Suprapubic skin (tissue), 3 donors: Measurements from ENCODE around the gene TSPAN14.

ENCODE experiments used
- EP300 ChIP-seq: sonication (generic); formaldehyde crosslinking; IDR thresholded peaks from one replicate; pipeline ENCODE4 v1.6.1; 2017; ENCODE audit warnings: antibody characterized with exemption
- POLR2A ChIP-seq, 2 donors: fragments of 450-650 bp; IDR thresholded peaks; one replicate each; pipeline ENCODE4 v1.6.1; 2017; ENCODE audit warnings: antibody characterized with exemption in 2 of 2, mild to moderate bottlenecking in 2 of 2, moderate library complexity in 2 of 2
- TF ChIP-seq, protein P1 (sequence below), 2 donors: fragments of 200-600 bp in 1 of 2; fragments of 450-650 bp in 1 of 2; sonication (generic) in 1 of 2; IDR thresholded peaks; one replicate each; pipeline ENCODE4 v1.5.1; 2016 to 2019; ENCODE audit warnings: antibody characterized with exemption in 2 of 2, mild to moderate bottlenecking in 1 of 2, moderate library complexity in 1 of 2

DNA sequence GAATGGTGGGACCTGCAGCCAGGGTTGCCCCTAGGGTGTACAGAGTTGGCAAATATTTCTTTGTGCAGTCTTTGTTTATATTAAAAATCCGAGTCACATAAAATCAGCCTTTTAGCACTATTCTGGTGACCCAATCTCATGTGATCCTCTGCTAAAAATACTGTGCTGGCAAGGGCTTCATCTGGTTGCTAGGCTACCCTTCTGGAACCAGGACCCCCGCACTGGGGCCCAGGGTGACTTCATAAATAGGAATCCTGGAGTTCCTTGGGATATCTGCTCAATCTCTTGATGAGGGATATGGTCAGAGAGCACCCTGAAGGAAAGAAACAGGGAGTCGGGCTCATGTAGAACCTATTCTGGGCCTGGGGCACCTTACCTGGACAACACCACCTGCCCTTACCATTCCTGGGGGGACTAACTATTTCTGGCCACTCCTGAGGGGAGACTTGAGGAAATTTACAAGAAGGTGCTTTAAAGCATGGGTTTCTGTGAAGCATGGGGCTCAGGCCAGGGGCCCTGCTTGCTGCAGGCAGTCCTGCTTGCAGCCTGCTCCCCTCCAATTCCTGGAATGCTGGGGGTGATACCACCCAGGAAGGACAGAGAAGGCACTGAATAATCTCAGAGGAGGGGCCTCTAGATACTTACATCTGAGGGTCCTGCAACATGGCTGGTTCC, 128.3 kb downstream of the TSPAN14 start:
- no peak for TF ChIP-seq POLR2A (IDR thresholded peaks at IDR 0.05)
- TF ChIP-seq, protein P1, sequence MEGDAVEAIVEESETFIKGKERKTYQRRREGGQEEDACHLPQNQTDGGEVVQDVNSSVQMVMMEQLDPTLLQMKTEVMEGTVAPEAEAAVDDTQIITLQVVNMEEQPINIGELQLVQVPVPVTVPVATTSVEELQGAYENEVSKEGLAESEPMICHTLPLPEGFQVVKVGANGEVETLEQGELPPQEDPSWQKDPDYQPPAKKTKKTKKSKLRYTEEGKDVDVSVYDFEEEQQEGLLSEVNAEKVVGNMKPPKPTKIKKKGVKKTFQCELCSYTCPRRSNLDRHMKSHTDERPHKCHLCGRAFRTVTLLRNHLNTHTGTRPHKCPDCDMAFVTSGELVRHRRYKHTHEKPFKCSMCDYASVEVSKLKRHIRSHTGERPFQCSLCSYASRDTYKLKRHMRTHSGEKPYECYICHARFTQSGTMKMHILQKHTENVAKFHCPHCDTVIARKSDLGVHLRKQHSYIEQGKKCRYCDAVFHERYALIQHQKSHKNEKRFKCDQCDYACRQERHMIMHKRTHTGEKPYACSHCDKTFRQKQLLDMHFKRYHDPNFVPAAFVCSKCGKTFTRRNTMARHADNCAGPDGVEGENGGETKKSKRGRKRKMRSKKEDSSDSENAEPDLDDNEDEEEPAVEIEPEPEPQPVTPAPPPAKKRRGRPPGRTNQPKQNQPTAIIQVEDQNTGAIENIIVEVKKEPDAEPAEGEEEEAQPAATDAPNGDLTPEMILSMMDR (IDR thresholded peaks at IDR 0.05) = no peak
- no peak for TF ChIP-seq EP300
